HCT116 (cell line): ENCODE measurements around the gene BHLHA9. TPM values are rescaled to one million over a fixed set of nuclear protein-coding genes. Genes with fewer than 3 reads are reported as not detected.
"Not testable (repeated sequence)": the region's sequence is repeated elsewhere in the genome, so short reads cannot be mapped to it uniquely, and the experiment has no call there.

Experiments used
- ATAC-seq: fragments of 200-7000 bp; cut with Tn5 transposase; 2 replicates; pipeline ENCODE4 v1.9.1; 2020; ENCODE audit warnings: mild to moderate bottlenecking, moderate library complexity
- BruUV-seq: library from RNA; stranded (reverse); fragments of 400-500 nt; replicated peaks from 2 replicates; lab custom pipeline; 2021; lab: Mats Ljungman, UMichigan
- CTCF ChIA-PET: fragments of 300-600 bp; sonication (Branson Sonifier 250); formaldehyde crosslinking; loops from one replicate; lab custom pipeline; 2021; ENCODE audit warnings: antibody characterized with exemption; lab: Charles Lee
- POLR2A ChIA-PET: fragments of 300-600, 350-600 bp; sonication (Branson Sonifier 250); formaldehyde crosslinking; loops from one replicate; lab custom pipeline; 2021; ENCODE audit warnings: antibody characterized with exemption; lab: Charles Lee
- RAD21 ChIA-PET, 2 experiments: fragments of 300-600 bp; sonication (Branson Sonifier 250); formaldehyde crosslinking; loops; one replicate each; lab custom pipeline; 2023; ENCODE audit warnings: low total read pairs in 2 of 2; ENCODE audit not compliant: uncharacterized antibody in 2 of 2, unreplicated experiment in 2 of 2, low non-redundant PET in 1 of 2; lab: Charles Lee
- DNase-seq: peaks from one replicate; pipeline ENCODE4 v3.0.0-alpha.2; 2010; ENCODE audit warnings: low read depth, low spot score
- H2AFZ ChIP-seq: fragments of 200-600 bp; shearing (Covaris generic), sonication (generic); 2 replicates; pipeline ENCODE4 v1.6.1; 2017; ENCODE audit warnings: low read depth, mixed run types, mixed read lengths, antibody characterized with exemption, low read length; ENCODE audit not compliant: poor library complexity, severe bottlenecking
- H3K27ac ChIP-seq: 2 replicates; pipeline ENCODE4 v1.5.1; 2012; ENCODE audit warnings: low read depth, low read length
- H3K27me3 ChIP-seq: fragments of 200-600 bp; sonication (generic); 2 replicates; pipeline ENCODE4 v1.6.1; 2016; ENCODE audit warnings: mixed run types, low read length, mixed read lengths; ENCODE audit not compliant: insufficient read depth
- H3K36me3 ChIP-seq, 2 experiments: fragments of 200-500 bp in 1 of 2; fragments of 200-600 bp in 1 of 2; sonication (Bioruptor generic) in 1 of 2; sonication (generic) in 1 of 2; 2 replicates each; pipeline versions ENCODE4 v1.5.1 to v1.6.1; 2014 to 2016; ENCODE audit warnings: low read length in 2 of 2, inconsistent platforms in 1 of 2, mixed read lengths in 1 of 2, mixed run types in 1 of 2; ENCODE audit not compliant: insufficient read depth in 2 of 2, control insufficient read depth in 1 of 2
- H3K4me1 ChIP-seq, 2 experiments: fragments of 200-600 bp in 1 of 2; sonication (generic) in 1 of 2; 2 replicates each; pipeline versions ENCODE4 v1.5.1 to v1.6.1; 2012 to 2017; ENCODE audit warnings: low read length in 2 of 2, inconsistent platforms in 1 of 2, mild to moderate bottlenecking in 1 of 2, mixed read lengths in 1 of 2, mixed run types in 1 of 2, moderate library complexity in 1 of 2; ENCODE audit not compliant: insufficient read depth in 2 of 2, control insufficient read depth in 1 of 2
- H3K4me2 ChIP-seq: fragments of 200-600 bp; sonication (generic); 2 replicates; pipeline ENCODE4 v1.6.1; 2017; ENCODE audit warnings: mixed run types, low read length, mixed read lengths
- H3K4me3 ChIP-seq, 2 experiments: fragments of 200-600 bp in 1 of 2; sonication (generic) in 1 of 2; replicated peaks in 1 of 2; 2 replicates each; pipeline ENCODE4 v1.5.1; 2011 to 2016; ENCODE audit warnings: low read length in 2 of 2, control low read depth in 1 of 2, low read depth in 1 of 2, mild to moderate bottlenecking in 1 of 2, mixed read lengths in 1 of 2, mixed run types in 1 of 2
- H3K79me2 ChIP-seq: fragments of 200-600 bp; sonication (generic); 2 replicates; pipeline ENCODE4 v1.6.1; 2017; ENCODE audit warnings: mild to moderate bottlenecking, mixed run types, low read length, moderate library complexity, mixed read lengths; ENCODE audit not compliant: insufficient read depth
- H3K9ac ChIP-seq: fragments of 200-600 bp; sonication (generic); 2 replicates; pipeline ENCODE4 v1.6.1; 2016; ENCODE audit warnings: low read length, mixed read lengths
- H3K9me2 ChIP-seq: fragments of 200-600 bp; sonication (generic), shearing (Covaris generic); 2 replicates; pipeline ENCODE4 v1.6.1; 2017; ENCODE audit warnings: mixed run types, mild to moderate bottlenecking, moderate library complexity; ENCODE audit not compliant: insufficient read depth
- H3K9me3 ChIP-seq, 2 experiments: fragments of 200-500 bp in 1 of 2; fragments of 200-600 bp in 1 of 2; sonication (Bioruptor generic) in 1 of 2; sonication (generic) in 1 of 2; 2 replicates each; pipeline ENCODE4 v1.6.1; 2014 to 2017; ENCODE audit warnings: low read length in 2 of 2, mixed read lengths in 2 of 2, inconsistent platforms in 1 of 2, low read depth in 1 of 2, mild to moderate bottlenecking in 1 of 2, mixed run types in 1 of 2, moderate library complexity in 1 of 2; ENCODE audit not compliant: control insufficient read depth in 1 of 2, insufficient read depth in 1 of 2
- H4K20me1 ChIP-seq: fragments of 200-600 bp; sonication (generic), shearing (Covaris generic); 2 replicates; pipeline ENCODE4 v1.6.1; 2017; ENCODE audit warnings: mixed run types, mild to moderate bottlenecking, moderate library complexity; ENCODE audit not compliant: insufficient read depth
- CEBPB ChIP-seq: IDR thresholded peaks from 2 replicates; pipeline ENCODE4 v1.6.1; 2012; ENCODE audit warnings: low read depth
- EZH2 ChIP-seq: fragments of 200-600 bp; sonication (generic); IDR thresholded peaks from 2 replicates; pipeline ENCODE4 v1.6.1; 2017; ENCODE audit warnings: antibody characterized with exemption, mixed run types
- EZH2phosphoT487 ChIP-seq: fragments of 200-600 bp; IDR thresholded peaks from 2 replicates; pipeline ENCODE4 v1.6.1; 2018; ENCODE audit warnings: antibody characterized with exemption, borderline replicate concordance
- FOSL1 ChIP-seq: IDR thresholded peaks from 2 replicates; pipeline ENCODE4 v1.6.1; 2012; ENCODE audit warnings: low read depth
- RAD21 ChIP-seq: IDR thresholded peaks from 2 replicates; pipeline ENCODE4 v1.6.1; 2012; ENCODE audit warnings: low read depth, mild to moderate bottlenecking
- SIN3A ChIP-seq: IDR thresholded peaks from 2 replicates; pipeline ENCODE4 v1.6.1; 2012; ENCODE audit warnings: low read depth
- SP1 ChIP-seq: IDR thresholded peaks from 2 replicates; pipeline ENCODE4 v1.6.1; 2012; ENCODE audit warnings: low read depth
- SRF ChIP-seq: IDR thresholded peaks from 2 replicates; pipeline ENCODE4 v1.6.1; 2012; ENCODE audit warnings: low read depth
- YY1 ChIP-seq: IDR thresholded peaks from 2 replicates; pipeline ENCODE4 v1.6.1; 2011; ENCODE audit warnings: low read length, low read depth, moderate library complexity, mild to moderate bottlenecking; ENCODE audit not compliant: insufficient replicate concordance; ENCODE audit errors: extremely low read depth
- ZFX ChIP-seq: fragments of 450-650 bp; IDR thresholded peaks from 2 replicates; pipeline ENCODE4 v1.6.1; 2017
- intact Hi-C: fragments of 100-400 bp; cut with micrococcal nuclease; formaldehyde crosslinking; loops from 2 replicates; pipeline ENCODE4 v1.10.0; 2022
- total RNA-seq: library from RNA; stranded (reverse); gene quantifications from one replicate; pipeline ENCODE4 v1.2.1, GENCODE V29; 2021; ENCODE audit not compliant: unreplicated experiment
- TF ChIP-seq, protein P1 (sequence below): IDR thresholded peaks from 2 replicates; pipeline ENCODE4 v1.6.1; 2012
- TF ChIP-seq, protein P2 (sequence below): IDR thresholded peaks from 2 replicates; pipeline ENCODE4 v1.6.1; 2011; ENCODE audit warnings: mild to moderate bottlenecking, low read length, moderate library complexity; ENCODE audit not compliant: insufficient replicate concordance; ENCODE audit errors: extremely low read depth
- TF ChIP-seq, protein P3 (sequence below): IDR thresholded peaks from 2 replicates; pipeline ENCODE4 v1.6.1; 2012; ENCODE audit warnings: low read depth

Gene BHLHA9
- total RNA-seq, 1 experiment from 2014 or later, result not detected

DNA sequence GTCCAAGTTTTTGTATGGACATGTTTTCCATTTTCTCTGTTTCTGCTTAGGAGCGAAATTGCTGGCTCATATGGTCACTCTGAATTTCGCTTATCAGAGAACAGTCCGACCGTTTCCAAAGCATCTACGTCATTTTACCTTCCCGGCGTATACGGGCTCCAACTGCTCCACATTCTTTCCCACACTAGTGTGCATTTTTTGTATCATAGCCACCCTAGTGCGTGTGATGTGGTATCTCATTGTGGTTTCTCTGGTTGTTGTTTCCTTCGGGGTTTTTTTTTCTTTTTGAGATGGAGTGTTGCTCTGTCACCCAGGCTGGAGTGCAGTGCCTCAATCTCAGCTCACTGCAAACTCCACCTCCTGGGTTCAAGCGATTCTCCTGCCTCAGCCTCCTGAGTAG lies 31.0 kb upstream of the BHLHA9 start:
- no peak overlapping the region for H3K4me2 ChIP-seq
- RAD21 ChIA-PET, result no interaction called here
- no peaks in the 10 kb centered on the region for H4K20me1 ChIP-seq
- H3K4me1 ChIP-seq, result no peaks in the 10 kb centered on the region
- no peak overlapping the region for H3K9ac ChIP-seq
- no peaks in the 10 kb centered on the region for H3K27me3 ChIP-seq
- no peak overlapping the region for H3K27ac ChIP-seq
- DNase-seq (no peak), ATAC-seq (no peak)
- CTCF ChIA-PET, result no interaction called here
- POLR2A ChIA-PET, result no interaction called here
- intact Hi-C loops, result no loop called here
- H3K9me2 ChIP-seq, result no peaks in the 10 kb centered on the region
- no peak overlapping the region for H2AFZ ChIP-seq
- H3K36me3 ChIP-seq, result no peaks in the 10 kb centered on the region
- H3K9me3 ChIP-seq, result no peaks in the 10 kb centered on the region; a peak in 1 of 4 replicates
- TF ChIP-seq RAD21, result no peak
- TF ChIP-seq, protein P1, sequence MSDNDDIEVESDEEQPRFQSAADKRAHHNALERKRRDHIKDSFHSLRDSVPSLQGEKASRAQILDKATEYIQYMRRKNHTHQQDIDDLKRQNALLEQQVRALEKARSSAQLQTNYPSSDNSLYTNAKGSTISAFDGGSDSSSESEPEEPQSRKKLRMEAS, result no peak
- TF ChIP-seq SRF, result no peak
- no peak for TF ChIP-seq SIN3A
- no peak for TF ChIP-seq FOSL1
- TF ChIP-seq, protein P2, sequence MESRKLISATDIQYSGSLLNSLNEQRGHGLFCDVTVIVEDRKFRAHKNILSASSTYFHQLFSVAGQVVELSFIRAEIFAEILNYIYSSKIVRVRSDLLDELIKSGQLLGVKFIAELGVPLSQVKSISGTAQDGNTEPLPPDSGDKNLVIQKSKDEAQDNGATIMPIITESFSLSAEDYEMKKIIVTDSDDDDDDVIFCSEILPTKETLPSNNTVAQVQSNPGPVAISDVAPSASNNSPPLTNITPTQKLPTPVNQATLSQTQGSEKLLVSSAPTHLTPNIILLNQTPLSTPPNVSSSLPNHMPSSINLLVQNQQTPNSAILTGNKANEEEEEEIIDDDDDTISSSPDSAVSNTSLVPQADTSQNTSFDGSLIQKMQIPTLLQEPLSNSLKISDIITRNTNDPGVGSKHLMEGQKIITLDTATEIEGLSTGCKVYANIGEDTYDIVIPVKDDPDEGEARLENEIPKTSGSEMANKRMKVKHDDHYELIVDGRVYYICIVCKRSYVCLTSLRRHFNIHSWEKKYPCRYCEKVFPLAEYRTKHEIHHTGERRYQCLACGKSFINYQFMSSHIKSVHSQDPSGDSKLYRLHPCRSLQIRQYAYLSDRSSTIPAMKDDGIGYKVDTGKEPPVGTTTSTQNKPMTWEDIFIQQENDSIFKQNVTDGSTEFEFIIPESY, result no peak
- no peak for TF ChIP-seq EZH2
- TF ChIP-seq ZFX, result no peak
- TF ChIP-seq EZH2phosphoT487, result no peak
- no peak for TF ChIP-seq CEBPB
- TF ChIP-seq, protein P3, sequence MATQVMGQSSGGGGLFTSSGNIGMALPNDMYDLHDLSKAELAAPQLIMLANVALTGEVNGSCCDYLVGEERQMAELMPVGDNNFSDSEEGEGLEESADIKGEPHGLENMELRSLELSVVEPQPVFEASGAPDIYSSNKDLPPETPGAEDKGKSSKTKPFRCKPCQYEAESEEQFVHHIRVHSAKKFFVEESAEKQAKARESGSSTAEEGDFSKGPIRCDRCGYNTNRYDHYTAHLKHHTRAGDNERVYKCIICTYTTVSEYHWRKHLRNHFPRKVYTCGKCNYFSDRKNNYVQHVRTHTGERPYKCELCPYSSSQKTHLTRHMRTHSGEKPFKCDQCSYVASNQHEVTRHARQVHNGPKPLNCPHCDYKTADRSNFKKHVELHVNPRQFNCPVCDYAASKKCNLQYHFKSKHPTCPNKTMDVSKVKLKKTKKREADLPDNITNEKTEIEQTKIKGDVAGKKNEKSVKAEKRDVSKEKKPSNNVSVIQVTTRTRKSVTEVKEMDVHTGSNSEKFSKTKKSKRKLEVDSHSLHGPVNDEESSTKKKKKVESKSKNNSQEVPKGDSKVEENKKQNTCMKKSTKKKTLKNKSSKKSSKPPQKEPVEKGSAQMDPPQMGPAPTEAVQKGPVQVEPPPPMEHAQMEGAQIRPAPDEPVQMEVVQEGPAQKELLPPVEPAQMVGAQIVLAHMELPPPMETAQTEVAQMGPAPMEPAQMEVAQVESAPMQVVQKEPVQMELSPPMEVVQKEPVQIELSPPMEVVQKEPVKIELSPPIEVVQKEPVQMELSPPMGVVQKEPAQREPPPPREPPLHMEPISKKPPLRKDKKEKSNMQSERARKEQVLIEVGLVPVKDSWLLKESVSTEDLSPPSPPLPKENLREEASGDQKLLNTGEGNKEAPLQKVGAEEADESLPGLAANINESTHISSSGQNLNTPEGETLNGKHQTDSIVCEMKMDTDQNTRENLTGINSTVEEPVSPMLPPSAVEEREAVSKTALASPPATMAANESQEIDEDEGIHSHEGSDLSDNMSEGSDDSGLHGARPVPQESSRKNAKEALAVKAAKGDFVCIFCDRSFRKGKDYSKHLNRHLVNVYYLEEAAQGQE, result no peak
- TF ChIP-seq YY1, result no peak
- no peak for TF ChIP-seq SP1
- H3K79me2 ChIP-seq, result no peaks in the 10 kb centered on the region
- BruUV-seq, result no TSS peak
- no peak overlapping the region for H3K4me3 ChIP-seq

DNA sequence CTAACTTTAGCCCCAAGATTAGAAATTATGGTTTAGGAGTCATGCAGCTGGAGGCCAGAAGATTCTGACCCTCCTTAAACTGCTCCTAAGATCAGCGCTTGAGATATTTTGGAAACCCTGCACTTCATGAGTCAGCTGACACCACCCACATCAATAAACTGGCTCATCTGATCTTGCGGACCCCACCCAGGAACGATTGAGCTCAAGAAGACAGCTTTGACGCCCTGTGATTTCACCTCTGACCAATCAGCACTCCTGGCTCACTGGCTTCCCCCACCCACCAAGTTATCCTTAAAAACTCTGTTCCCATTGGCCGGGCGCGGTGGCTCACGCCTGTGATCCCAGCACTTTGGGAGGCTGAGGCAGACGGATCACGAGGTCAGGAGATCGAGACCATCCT lies 29.8 kb upstream of the BHLHA9 start:
- H3K27me3 ChIP-seq, H3K9me2 ChIP-seq, H2AFZ ChIP-seq, intact Hi-C loops, H3K36me3 ChIP-seq, POLR2A ChIA-PET, RAD21 ChIA-PET, H3K4me3 ChIP-seq, H3K79me2 ChIP-seq, CTCF ChIA-PET, H3K4me2 ChIP-seq, H3K9ac ChIP-seq, ATAC-seq, H3K27ac ChIP-seq, H4K20me1 ChIP-seq, H3K9me3 ChIP-seq, BruUV-seq, DNase-seq, H3K4me1 ChIP-seq: not testable (repeated sequence)
